GM18508 (cell line): ENCODE measurements around the gene KIF1A.

ENCODE experiments used
- ATAC-seq: cut with Tn5 transposase; IDR thresholded peaks from one replicate; pipeline ENCODE4 v1.9.1; 2021; ENCODE audit warnings: moderate number of reproducible peaks; ENCODE audit not compliant: insufficient read depth, unreplicated experiment

The KIF1A gene

GRCh38 chr2:240739797-240740196 lies 80.2 kb downstream of the KIF1A start:
- ATAC-seq: no peak

- no peak for ATAC-seq
Measured at GRCh38 chr2:240737958-240738357, 82.1 kb downstream of the KIF1A start.

- ATAC-seq: no peak
Measured at GRCh38 chr2:240737512-240737911, 82.5 kb downstream of the KIF1A start.

DNA sequence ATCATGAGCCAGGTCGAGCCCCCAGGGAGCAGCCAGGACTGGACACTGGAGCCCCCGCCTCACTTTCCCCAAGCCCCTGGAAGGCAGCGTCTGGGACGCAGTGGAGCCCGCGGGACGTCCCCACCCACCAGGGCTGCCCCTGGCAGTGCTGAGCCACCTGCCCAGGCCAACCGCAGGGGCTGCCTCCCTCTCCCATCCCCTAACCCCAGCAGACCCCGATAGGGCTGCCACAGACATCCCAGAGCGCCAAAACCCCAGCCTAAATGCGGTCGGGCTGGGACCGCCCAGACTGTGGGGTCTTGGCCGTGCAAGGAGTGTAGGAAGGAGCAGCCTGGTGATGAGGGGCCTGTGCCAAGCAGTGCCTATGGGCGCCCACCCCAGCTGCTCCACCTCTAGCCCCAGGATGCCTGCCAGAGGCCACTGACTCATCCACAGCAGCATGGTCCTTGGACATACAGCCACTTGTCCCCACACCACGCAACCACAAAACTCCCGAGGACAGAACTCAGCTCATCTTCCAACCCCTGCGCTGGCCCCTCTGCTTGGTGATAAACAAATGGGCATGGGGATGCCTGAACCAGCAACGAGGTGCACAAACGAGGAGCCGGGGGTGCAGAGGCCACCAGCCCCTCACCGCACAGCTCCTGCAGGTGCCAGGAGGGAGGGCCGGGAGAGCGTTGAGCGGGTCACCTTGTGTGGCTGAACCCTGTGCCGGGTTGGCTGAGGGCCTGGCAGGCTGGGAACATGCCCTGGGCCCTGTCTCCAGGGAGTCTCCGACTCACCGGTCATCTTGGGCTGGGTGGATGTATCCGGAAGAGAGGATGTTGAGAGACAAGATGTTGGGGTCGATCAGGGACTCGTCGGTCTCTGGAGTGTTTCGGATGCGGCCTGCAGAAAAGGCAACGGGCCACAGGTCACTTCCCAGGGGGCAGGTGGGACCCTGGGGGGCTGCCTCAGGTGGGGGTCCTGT lies 83.5 kb downstream of the KIF1A start:
- no peak for ATAC-seq

DNA sequence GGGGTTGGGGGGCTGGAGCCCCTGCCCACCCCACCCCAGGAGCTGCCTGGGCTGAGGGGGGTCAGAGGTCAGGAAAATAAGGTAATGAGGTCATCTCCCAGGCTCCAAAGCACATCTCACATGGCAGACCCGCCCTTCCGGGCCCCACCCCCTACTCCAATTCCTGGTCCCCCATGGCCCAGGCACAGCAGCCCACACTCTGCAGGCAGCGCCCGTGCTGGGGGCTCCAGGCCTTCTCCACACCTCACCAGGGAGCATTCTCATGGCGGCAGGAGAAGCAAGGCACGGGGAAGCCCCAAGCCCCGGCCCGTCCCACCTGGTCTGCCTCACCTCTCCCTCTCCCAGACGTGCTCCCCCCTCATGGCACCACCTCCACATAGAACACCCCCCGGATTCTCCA lies 84.5 kb downstream of the KIF1A start:
- ATAC-seq: no peak

DNA sequence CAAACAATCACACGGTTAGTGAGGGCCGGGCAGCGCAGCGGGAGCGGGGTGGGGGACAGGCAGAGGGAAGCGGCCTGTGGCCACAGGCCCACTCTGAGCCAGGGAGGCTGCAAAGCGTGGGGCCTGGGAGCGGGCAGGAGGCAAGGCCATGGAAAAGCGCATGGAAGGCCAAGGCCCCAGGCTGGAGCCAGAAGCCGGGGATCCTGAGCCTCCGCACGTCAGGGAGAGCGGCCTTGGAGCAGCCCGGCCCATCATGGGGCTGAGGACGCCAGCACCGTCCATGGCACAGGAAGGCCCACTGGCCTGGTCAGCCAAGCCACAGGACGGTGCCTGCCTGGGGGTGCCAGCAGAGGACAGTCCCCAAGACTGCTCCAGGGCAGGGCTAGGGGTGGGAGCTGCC lies 85.3 kb downstream of the KIF1A start:
- ATAC-seq: no peak

- ATAC-seq: no peak
Measured at GRCh38 chr2:240733803-240734495, 86.1 kb downstream of the KIF1A start.

DNA sequence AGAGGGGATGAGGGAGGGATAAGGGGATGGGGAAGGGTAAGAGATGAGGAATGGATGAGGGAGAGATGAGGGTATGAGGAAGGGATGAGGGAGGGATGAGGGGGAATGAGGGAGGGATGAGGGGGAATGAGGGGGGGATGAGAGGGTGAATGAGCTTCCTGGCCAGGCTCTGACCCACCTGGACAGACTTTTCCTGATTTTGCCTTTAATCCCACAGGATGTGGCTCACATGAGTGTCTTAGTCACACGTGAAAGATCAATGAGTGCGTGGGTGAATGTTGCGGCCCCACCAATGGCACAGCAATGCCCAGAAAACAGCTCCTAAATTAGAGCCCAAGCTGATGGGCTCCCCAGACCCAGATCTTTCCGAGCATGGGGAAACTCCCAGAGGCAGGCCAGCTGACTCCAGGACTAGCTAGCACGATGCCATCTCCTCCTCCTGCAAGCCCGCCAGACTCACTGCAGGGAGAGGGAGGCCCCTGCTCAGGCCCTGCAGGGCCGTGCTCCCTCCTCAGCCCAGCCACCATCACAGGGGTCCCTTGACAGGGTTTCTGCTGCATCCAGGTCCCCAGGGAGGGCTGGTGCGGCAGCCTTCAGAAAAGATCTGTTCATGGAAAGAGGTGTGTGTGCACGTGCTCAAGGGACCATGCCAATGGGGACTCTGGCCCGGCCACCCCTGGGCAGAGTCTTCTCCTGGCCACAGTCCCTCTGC lies 87.0 kb downstream of the KIF1A start:
- ATAC-seq: no peak

- no peak for ATAC-seq
Measured at GRCh38 chr2:240732184-240732583, 87.8 kb downstream of the KIF1A start.

DNA sequence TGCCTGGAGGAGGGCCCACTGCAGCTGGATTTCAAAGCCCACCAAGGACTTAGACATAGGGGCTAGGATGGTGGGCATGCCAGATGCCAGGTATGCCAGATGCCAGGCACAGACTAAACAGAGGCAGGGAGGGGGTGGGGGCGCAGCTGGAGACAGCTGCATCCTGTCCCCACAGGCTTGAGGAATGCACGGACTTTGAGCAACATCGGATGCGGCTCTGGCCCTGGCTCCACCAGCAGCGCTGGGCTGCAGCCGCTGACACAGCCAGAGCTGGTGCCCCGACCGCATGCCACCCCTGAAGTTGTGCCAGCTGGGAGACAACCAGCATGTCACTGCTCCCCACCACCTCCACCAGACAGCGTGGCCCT lies 88.9 kb downstream of the KIF1A start:
- ATAC-seq: no peak

- no peak for ATAC-seq
Measured at GRCh38 chr2:240730501-240731177, 89.4 kb downstream of the KIF1A start.

- ATAC-seq: no peak
Measured at GRCh38 chr2:240728827-240729226, 91.2 kb downstream of the KIF1A start.

DNA sequence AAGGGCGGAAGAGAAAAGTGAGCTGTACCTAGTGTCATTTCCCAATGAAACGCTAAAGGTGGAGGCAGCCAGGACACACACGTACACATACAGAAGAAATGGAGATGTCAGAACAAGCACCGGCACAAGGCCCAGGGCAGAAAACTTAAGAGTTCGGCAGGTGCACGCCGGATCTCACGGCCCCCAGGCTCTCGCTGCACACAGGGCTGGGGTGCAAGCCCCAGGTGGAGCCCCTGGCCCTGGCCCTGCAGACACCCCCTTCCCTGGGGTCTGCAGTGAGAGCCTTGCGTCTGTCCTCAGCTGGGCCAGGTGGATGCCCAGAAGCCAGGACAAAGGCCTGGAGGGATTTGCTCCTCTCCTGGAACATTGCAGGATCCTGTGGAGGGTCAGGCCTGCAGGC lies 91.7 kb downstream of the KIF1A start:
- no peak for ATAC-seq

- ATAC-seq: no peak
Measured at GRCh38 chr2:240727913-240728312, 92.1 kb downstream of the KIF1A start.

DNA sequence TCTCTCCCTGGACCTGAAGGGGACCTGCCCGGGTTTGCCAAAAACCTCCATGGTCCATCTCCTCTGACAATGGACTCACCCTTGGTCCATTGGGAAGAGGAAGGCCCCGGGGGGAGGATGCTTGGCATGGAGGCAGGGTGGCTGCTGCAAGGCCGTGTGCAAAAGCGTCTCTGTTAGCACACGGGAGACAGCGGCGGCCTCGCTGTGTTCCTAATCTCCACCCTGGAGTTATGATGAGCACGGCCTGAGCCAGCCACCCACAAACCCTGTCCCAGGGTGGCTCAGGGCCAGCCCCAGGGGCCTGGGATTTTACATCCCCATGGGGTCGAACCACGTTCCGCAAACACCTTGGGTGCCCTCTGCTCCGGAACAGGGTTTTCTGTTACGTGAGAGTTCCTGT lies 92.6 kb downstream of the KIF1A start:
- ATAC-seq: no peak

GRCh38 chr2:240726876-240727275 lies 93.1 kb downstream of the KIF1A start:
- ATAC-seq: no peak

- ATAC-seq: no peak
Measured at GRCh38 chr2:240725671-240726070, 94.3 kb downstream of the KIF1A start.

GRCh38 chr2:240725266-240725665 lies 94.8 kb downstream of the KIF1A start:
- no peak for ATAC-seq

DNA sequence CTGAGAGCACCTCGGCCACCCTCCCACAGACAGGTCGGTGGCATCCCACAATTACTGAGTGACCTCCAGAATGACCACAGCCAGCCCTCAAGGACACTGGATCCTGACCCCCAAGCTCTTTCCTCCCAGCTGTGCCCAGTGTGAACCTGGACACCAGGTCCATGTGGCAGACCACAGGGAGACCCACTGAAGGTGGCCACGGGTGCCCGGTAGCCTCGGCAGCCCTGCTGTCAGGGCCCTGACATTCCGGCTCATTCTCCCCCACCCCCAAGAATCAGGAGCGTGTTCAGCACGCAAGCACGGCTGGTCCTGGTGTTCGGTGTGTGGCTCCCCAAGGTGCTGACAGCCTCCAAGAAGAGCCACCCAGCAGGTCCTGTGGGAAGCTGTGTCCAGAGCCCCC lies 95.6 kb downstream of the KIF1A start:
- ATAC-seq: no peak

DNA sequence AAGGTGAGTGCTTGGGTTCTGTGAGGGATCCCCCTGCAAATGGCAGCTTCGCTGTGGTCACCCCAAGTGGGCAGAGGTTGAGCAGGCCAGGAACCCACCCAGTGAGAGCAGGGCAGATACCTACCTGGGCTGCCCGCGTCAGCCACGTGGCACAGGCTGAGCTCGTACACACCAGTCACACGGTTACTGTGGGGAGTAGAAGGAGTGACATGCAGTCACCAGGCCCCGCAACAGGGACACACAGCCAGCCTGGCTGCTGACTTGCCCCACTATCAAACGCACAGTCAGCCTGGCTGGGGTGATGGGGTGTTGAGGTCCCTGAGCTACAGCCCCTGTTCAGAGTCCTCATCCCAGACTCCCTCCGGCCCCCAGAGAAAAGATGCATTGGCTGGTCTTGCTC lies 96.2 kb downstream of the KIF1A start:
- ATAC-seq: no peak
